Small intestine (tissue), 7 donors: Measurements from ENCODE around the gene CHST8. TPM values are rescaled to one million over a fixed set of nuclear protein-coding genes. Genes with fewer than 3 reads are reported as not detected.

Source experiments
- DNase-seq, 2 donors: peaks; one replicate each; pipeline versions ENCODE4 v3.0.0 to v3.0.0-alpha.2; 2013
- FAIRE-seq: peaks from 2 replicates; lab custom pipeline; 2012; peaks lifted over from hg19 to GRCh38; lab: Jason Lieb, UNC
- H3K27ac ChIP-seq, 3 donors: one replicate each; pipeline ENCODE4 v1.5.1; 2013; ENCODE audit warnings: low read length in 2 of 3, mild to moderate bottlenecking in 2 of 3, control low read depth in 1 of 3, inconsistent platforms in 1 of 3, low read depth in 1 of 3, moderate library complexity in 1 of 3
- H3K27me3 ChIP-seq, 3 donors: one replicate each; pipeline ENCODE4 v1.6.1; 2013; ENCODE audit warnings: low read length in 3 of 3, inconsistent platforms in 1 of 3; ENCODE audit not compliant: control insufficient read depth in 3 of 3, insufficient read depth in 3 of 3
- H3K36me3 ChIP-seq, 3 donors: one replicate each; pipeline ENCODE4 v1.6.1; 2013; ENCODE audit warnings: low read length in 3 of 3, inconsistent platforms in 1 of 3, low read depth in 1 of 3, mild to moderate bottlenecking in 1 of 3, moderate library complexity in 1 of 3; ENCODE audit not compliant: control insufficient read depth in 3 of 3, insufficient read depth in 2 of 3
- H3K4me1 ChIP-seq, 3 donors: one replicate each; pipeline ENCODE4 v1.6.1; 2013; ENCODE audit warnings: low read length in 2 of 3, inconsistent platforms in 1 of 3, low read depth in 1 of 3, mild to moderate bottlenecking in 1 of 3, moderate library complexity in 1 of 3; ENCODE audit not compliant: control insufficient read depth in 3 of 3, insufficient read depth in 2 of 3
- H3K4me3 ChIP-seq, 3 donors: one replicate each; pipeline ENCODE4 v1.5.1; 2013; ENCODE audit warnings: low read length in 3 of 3, control low read depth in 1 of 3, inconsistent platforms in 1 of 3, low read depth in 1 of 3, mild to moderate bottlenecking in 1 of 3, moderate library complexity in 1 of 3
- H3K9me3 ChIP-seq, 2 donors: one replicate each; pipeline ENCODE4 v1.6.1; 2013; ENCODE audit warnings: low read depth in 1 of 2, low read length in 1 of 2; ENCODE audit not compliant: control insufficient read depth in 2 of 2, insufficient read depth in 1 of 2
- WGBS, 3 donors: extraction: QIAGEN DNeasy Blood & Tissue Kit; methylation state at CpG; one replicate each; pipeline ENCODE4 v1.1.7; 2013; 5-methylcytosine and 5-hydroxymethylcytosine counted together
- polyA plus RNA-seq, 4 donors: library from polyadenylated mRNA; stranded (reverse) in 3 of 4; unstranded in 1 of 4; fragments of 200-250 nt in 3 of 4; fragments of 120-200 nt in 1 of 4; gene quantifications; one replicate each; pipeline versions ENCODE4 v1.2.1 to v1.2.3, GENCODE V29; 2013
- donor health status: healthy with polysubstance abuse.
- donor health status: control.
- donor health status: control.
- donor health status: Bipolar disorder and iron deficiency.
- donor health status: healthy.

The CHST8 gene
- polyA plus RNA-seq, 4 donors: 0.21 to 0.54 TPM; not detected in 2

DNA sequence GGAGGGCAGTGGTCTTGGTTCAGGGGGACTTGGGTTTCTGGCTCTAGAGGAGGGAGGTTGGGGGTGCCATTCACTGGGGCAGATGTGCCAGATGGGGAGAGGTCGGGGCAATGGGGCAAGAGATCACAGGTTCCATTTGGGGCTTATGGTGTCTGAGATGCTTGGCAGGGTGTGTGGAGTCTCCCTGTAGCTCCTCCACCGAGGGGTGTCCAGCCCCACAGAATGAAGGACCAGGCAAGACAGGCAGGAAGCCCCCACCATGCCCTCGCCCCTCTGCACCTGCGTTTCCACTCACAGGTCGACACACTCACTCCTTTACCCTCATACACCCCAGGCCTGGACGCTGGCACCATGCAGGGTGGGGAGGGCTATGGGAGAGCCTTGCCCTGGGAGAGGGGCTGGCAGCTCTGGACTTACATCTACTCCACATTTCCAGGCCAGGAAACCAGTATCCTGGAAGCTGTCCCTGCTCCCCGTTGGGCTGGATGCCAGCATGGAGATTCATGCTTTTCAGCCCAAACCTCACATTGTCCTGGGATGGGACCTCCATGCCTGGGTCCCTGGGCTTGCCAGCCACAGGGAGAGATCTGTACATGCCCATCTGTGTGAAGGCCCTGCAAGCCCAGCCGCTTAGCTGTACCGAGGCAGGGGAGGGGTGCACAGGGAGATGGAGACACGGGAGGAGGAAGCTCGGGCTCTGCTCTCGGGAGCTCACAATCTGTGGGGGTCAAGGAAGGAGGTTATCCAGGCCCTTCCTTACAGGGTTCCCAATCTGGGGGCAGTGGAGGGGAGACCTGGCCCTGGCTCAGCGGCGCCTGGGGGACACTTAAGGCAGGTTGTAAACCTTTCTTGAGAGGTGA, 77.1 kb downstream of the CHST8 start:
- no peak for FAIRE-seq

GRCh38 chr19:33699754-33700407, 78.1 kb downstream of the CHST8 start:
- DNase-seq (no peak), FAIRE-seq (no peak)
- Histone ChIP-seq H3K27me3 (no peaks in the 10 kb centered on the region), H3K36me3 (no peaks in the 10 kb centered on the region), H3K27ac (no peak overlapping the region), H3K4me1 (no peaks in the 10 kb centered on the region), H3K9me3 (no peaks in the 10 kb centered on the region), H3K4me3 (no peak overlapping the region)
- 82 to 89% (median 84%) methylated on average over 13 of the region's 13 CpGs for WGBS, 3 donors

More for the DNA sequence above, 77.1 kb downstream of the CHST8 start:
- H3K4me3 ChIP-seq: no peak overlapping the region
- H3K27ac ChIP-seq: no peak overlapping the region
- WGBS, 3 donors: 68 to 78% (median 73%) methylated on average over 13 to 14 of the region's 14 CpGs
- H3K9me3 ChIP-seq: no peaks in the 10 kb centered on the region
- no peaks in the 10 kb centered on the region for H3K36me3 ChIP-seq
- no peak for DNase-seq
- H3K4me1 ChIP-seq: no peaks in the 10 kb centered on the region
- no peaks in the 10 kb centered on the region for H3K27me3 ChIP-seq

- no peaks in the 10 kb centered on the region for H3K4me1 ChIP-seq
- H3K9me3 ChIP-seq: no peaks in the 10 kb centered on the region
- H3K4me3 ChIP-seq: no peak overlapping the region
- WGBS, 3 donors: 57 to 77% (median 60%) methylated on average over 8 of the region's 8 CpGs
- FAIRE-seq (no peak), DNase-seq (no peak)
- H3K27me3 ChIP-seq: no peaks in the 10 kb centered on the region
- no peaks in the 10 kb centered on the region for H3K36me3 ChIP-seq
- no peak overlapping the region for H3K27ac ChIP-seq
Observed at GRCh38 chr19:33700408-33701013, 78.8 kb downstream of the CHST8 start.

- WGBS, 3 donors: 67 to 76% (median 68%) methylated on average over 8 of the region's 8 CpGs
- no peak for DNase-seq
- no peaks in the 10 kb centered on the region for H3K9me3 ChIP-seq
- no peaks in the 10 kb centered on the region for H3K36me3 ChIP-seq
- H3K27me3 ChIP-seq: no peaks in the 10 kb centered on the region
- H3K27ac ChIP-seq: no peak overlapping the region
- FAIRE-seq: no peak
- no peak overlapping the region for H3K4me3 ChIP-seq
- no peaks in the 10 kb centered on the region for H3K4me1 ChIP-seq
Observed at GRCh38 chr19:33701565-33701964, 79.8 kb downstream of the CHST8 start.

DNA sequence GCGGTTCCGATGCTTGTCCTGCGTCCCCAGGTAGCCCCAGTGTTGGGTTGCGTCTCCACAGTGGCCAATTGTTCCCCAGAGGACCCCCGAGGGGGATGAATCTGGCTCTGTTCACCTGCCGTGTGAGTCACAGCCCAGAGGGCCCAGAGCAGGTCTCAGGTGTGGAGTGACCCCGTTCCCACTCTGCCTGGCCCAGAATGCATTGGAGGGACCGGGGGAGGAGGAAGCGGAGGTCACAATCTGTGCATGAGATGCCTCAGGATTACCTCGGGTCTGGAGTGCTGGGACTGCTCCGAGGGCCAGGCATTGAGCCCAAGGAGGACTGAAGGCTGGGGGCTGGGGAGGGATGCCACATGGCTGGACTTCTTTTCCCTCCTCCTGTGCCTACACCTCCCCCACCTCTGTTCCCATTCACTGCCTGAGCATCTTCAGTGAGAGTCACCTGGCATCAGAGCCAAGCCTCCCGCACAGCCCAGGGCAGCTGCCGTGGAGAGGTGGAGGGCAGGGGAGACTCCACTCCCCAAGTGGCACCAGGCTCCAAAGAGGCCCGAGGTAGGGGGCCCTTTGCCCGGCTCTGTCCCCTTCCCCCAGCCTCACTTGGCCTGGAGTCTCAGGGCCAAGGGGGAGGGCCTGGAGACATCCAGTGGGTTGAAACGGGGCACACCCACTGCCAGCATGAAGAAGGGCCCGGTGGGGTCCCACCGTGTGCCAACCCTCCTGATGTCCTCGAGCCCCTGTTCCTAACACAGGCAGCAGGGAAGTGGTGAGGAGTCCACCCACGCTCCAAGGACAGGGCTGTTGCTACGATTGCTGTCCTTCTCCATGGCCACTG, 81.1 kb downstream of the CHST8 start:
- Histone ChIP-seq H3K36me3 (no peaks in the 10 kb centered on the region), H3K4me3 (no peak overlapping the region), H3K27ac (no peak overlapping the region), H3K4me1 (no peaks in the 10 kb centered on the region), H3K27me3 (no peaks in the 10 kb centered on the region), H3K9me3 (no peaks in the 10 kb centered on the region)
- DNase-seq (no peak), FAIRE-seq (no peak)
- 65 to 72% (median 65%) methylated on average over 20 to 21 of the region's 21 CpGs for WGBS, 3 donors

DNA sequence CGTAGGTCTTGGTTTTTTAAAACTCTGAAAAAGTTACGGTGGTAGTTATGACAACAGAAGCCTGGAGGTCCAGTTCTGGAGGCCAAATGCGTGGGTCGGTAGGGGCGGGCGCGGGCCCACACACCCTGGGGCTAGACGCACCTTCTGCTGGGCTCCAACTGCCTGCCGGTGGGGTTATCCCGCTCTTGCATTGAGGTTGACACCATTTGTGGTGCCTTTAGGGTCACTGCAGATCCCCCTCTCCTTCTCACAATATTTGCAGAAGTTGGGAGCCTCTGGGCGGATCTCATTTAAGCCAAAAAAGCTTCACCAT, 81.6 kb downstream of the CHST8 start:
- H3K27ac ChIP-seq: no peak overlapping the region
- no peak for FAIRE-seq
- WGBS, 3 donors: 82 to 89% (median 84%) methylated on average over 11 of the region's 11 CpGs

DNA sequence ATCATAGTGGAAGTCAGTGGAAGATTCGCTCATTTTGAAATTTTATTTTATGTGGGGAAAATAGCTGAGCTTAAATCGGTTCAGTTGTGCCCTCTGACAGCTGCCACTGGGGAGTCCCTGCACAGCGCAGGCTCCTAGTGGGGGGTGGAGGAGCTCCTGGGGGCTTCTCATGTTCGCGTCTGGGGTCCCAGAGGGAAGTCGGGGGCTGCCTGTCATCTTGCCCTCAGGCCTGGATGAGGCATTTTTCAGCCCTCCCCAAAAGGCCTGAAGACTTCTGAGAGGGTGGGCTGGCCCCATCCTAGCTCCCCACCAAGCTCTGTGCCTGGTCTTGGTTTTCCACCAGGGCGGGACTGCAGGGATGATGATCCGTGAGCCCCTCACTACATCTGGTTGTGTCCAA, 82.1 kb downstream of the CHST8 start:
- Histone ChIP-seq H3K4me3 (no peak overlapping the region), H3K9me3 (no peaks in the 10 kb centered on the region), H3K27ac (no peak overlapping the region), H3K4me1 (no peaks in the 10 kb centered on the region), H3K36me3 (no peaks in the 10 kb centered on the region), H3K27me3 (no peaks in the 10 kb centered on the region)
- DNase-seq: no peak
- WGBS, 3 donors: 72 to 89% (median 75%) methylated on average over 8 of the region's 8 CpGs
- no peak for FAIRE-seq

More for the DNA sequence above, 81.6 kb downstream of the CHST8 start:
- H3K4me1 ChIP-seq: no peaks in the 10 kb centered on the region
- no peaks in the 10 kb centered on the region for H3K36me3 ChIP-seq
- no peaks in the 10 kb centered on the region for H3K27me3 ChIP-seq
- no peak for DNase-seq
- H3K4me3 ChIP-seq: no peak overlapping the region
- no peaks in the 10 kb centered on the region for H3K9me3 ChIP-seq

DNA sequence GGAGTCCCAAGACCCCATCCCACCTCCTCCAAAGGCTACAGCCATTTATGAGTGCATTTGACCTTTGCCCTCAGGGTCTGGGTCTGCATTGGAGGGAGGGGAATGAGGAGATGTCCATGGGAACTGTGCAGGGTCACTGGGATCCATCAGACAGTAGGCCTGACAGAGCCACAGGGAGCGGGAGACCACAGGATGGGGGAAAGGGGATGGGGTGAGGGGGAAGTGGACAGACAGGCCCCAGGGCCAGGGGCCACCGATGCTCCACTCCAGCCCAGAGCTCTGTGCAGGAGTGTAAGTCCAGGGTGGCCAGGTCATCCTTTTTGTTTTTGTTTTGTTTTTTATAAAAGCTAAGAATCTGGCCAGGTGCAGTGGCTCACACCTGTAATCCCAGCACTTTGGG, 82.5 kb downstream of the CHST8 start:
- Histone ChIP-seq H3K27ac (no peak overlapping the region), H3K27me3 (no peaks in the 10 kb centered on the region), H3K4me1 (no peaks in the 10 kb centered on the region), H3K4me3 (no peak overlapping the region), H3K9me3 (no peaks in the 10 kb centered on the region), H3K36me3 (no peaks in the 10 kb centered on the region)
- DNase-seq: no peak
- no peak for FAIRE-seq
- WGBS, 3 donors: 64 to 87% (median 80%) methylated on average over 2 of the region's 2 CpGs
